Keratinocyte (primary cell): ENCODE measurements around the gene SPEF1. TPM values are rescaled to one million over a fixed set of nuclear protein-coding genes. Genes with fewer than 3 reads are reported as not detected.

ENCODE experiments used
- DNase-seq: peaks from one replicate; pipeline ENCODE4 v3.0.0-alpha.2; 2011; ENCODE audit warnings: low read depth, missing footprints, low spot score
- FAIRE-seq: peaks from 2 replicates; lab custom pipeline; 2011; peaks lifted over from hg19 to GRCh38; lab: Jason Lieb, UNC
- H2AFZ ChIP-seq: 2 replicates; pipeline ENCODE4 v1.6.0; 2012; ENCODE audit warnings: low read length, control low read depth, inconsistent platforms; ENCODE audit not compliant: control insufficient read depth
- H3K27ac ChIP-seq: 2 replicates; pipeline ENCODE4 v1.5.1; 2011; ENCODE audit warnings: low read length; ENCODE audit not compliant: control insufficient read depth, insufficient read depth
- H3K27me3 ChIP-seq: 3 replicates; pipeline ENCODE4 v1.6.0; 2011; ENCODE audit warnings: low read length; ENCODE audit not compliant: control insufficient read depth, insufficient read depth; ENCODE audit errors: extremely low read depth
- H3K36me3 ChIP-seq, 2 experiments: 2 replicates in 1 of 2; 3 replicates in 1 of 2; pipeline ENCODE4 v1.5.1; 2011; ENCODE audit warnings: low read length in 2 of 2, mild to moderate bottlenecking in 1 of 2; ENCODE audit not compliant: control insufficient read depth in 2 of 2, insufficient read depth in 2 of 2; ENCODE audit errors: extremely low read depth in 1 of 2
- H3K4me1 ChIP-seq: 3 replicates; pipeline ENCODE4 v1.5.1; 2011; ENCODE audit warnings: low read length; ENCODE audit not compliant: control insufficient read depth, insufficient read depth; ENCODE audit errors: extremely low read depth
- H3K4me2 ChIP-seq: 3 replicates; pipeline ENCODE4 v1.6.0; 2011; ENCODE audit warnings: low read depth, low read length; ENCODE audit not compliant: control insufficient read depth, insufficient read depth; ENCODE audit errors: extremely low read depth
- H3K4me3 ChIP-seq, 3 experiments: fragments of 200-600 bp in 1 of 3; sonication (generic) in 1 of 3; 2 replicates in 2 of 3; 3 replicates in 1 of 3; pipeline ENCODE4 v1.5.1; 2011 to 2016; ENCODE audit warnings: low read length in 3 of 3, mild to moderate bottlenecking in 3 of 3, control low read depth in 2 of 3, inconsistent platforms in 1 of 3, low read depth in 1 of 3, mixed read lengths in 1 of 3, mixed run types in 1 of 3, moderate library complexity in 1 of 3; ENCODE audit not compliant: control insufficient read depth in 2 of 3, insufficient read depth in 2 of 3; ENCODE audit errors: extremely low read depth in 1 of 3
- H3K79me2 ChIP-seq: 2 replicates; pipeline ENCODE4 v1.6.0; 2012; ENCODE audit warnings: low read length; ENCODE audit not compliant: control insufficient read depth, insufficient read depth
- H3K9ac ChIP-seq: 3 replicates; pipeline ENCODE4 v1.6.0; 2011; ENCODE audit warnings: low read length; ENCODE audit not compliant: control insufficient read depth, insufficient read depth; ENCODE audit errors: extremely low read depth
- H3K9me1 ChIP-seq: 3 replicates; pipeline ENCODE4 v1.6.0; 2011; ENCODE audit warnings: low read length; ENCODE audit not compliant: control insufficient read depth, insufficient read depth; ENCODE audit errors: extremely low read depth
- H3K9me3 ChIP-seq: 2 replicates; pipeline ENCODE4 v1.5.1; 2012; ENCODE audit warnings: low read depth, low read length; ENCODE audit not compliant: control insufficient read depth
- H4K20me1 ChIP-seq: 3 replicates; pipeline ENCODE4 v1.6.0; 2011; ENCODE audit warnings: low read length; ENCODE audit not compliant: control insufficient read depth, insufficient read depth; ENCODE audit errors: extremely low read depth
- EZH2 ChIP-seq: IDR thresholded peaks from one replicate; pipeline ENCODE4 v1.6.1; 2012; ENCODE audit warnings: inconsistent platforms, mild to moderate bottlenecking, low read length, moderate library complexity
- dilution Hi-C: fragments of 300-500 bp; cut with MboI; formaldehyde crosslinking; loops from one replicate; pipeline ENCODE4 v1.7.0; 2020; ENCODE audit warnings: low sequenced_read_pairs; ENCODE audit not compliant: extremely low pct_ligation_motif_present
- polyA plus RNA-seq, 5 experiments: library from polyadenylated mRNA; depleted of rRNA in 3 of 5; stranded (reverse) in 3 of 5; stranded (forward) in 1 of 5; unstranded in 1 of 5; fragments of >200 nt; gene quantifications; 1 replicate in 1 of 5; 2 replicates in 3 of 5; 3 replicates in 1 of 5; pipeline versions ENCODE4 v1.2.1 to v1.2.3, GENCODE V29; 2011 to 2012; ENCODE audit warnings: missing spikeins in 2 of 5, low read depth in 1 of 5, low replicate concordance in 1 of 5
- TF ChIP-seq, protein P1 (sequence below), 3 experiments: IDR thresholded peaks in 1 of 3; conservative IDR thresholded peaks in 1 of 3; optimal IDR thresholded peaks in 1 of 3; 2 replicates in 2 of 3; 3 replicates in 1 of 3; pipeline versions ENCODE3 to v1.5.1; 2011; ENCODE audit warnings: low read length in 3 of 3, mild to moderate bottlenecking in 3 of 3, moderate library complexity in 2 of 3, control low read depth in 1 of 3, inconsistent platforms in 1 of 3; ENCODE audit not compliant: insufficient read depth in 2 of 3; ENCODE audit errors: extremely low read depth in 1 of 3

The SPEF1 gene
- polyA plus RNA-seq, 1 donor (not counting 4 experiments of a cell fraction or from before 2014, with no cell fraction given) = 0.07 TPM

DNA sequence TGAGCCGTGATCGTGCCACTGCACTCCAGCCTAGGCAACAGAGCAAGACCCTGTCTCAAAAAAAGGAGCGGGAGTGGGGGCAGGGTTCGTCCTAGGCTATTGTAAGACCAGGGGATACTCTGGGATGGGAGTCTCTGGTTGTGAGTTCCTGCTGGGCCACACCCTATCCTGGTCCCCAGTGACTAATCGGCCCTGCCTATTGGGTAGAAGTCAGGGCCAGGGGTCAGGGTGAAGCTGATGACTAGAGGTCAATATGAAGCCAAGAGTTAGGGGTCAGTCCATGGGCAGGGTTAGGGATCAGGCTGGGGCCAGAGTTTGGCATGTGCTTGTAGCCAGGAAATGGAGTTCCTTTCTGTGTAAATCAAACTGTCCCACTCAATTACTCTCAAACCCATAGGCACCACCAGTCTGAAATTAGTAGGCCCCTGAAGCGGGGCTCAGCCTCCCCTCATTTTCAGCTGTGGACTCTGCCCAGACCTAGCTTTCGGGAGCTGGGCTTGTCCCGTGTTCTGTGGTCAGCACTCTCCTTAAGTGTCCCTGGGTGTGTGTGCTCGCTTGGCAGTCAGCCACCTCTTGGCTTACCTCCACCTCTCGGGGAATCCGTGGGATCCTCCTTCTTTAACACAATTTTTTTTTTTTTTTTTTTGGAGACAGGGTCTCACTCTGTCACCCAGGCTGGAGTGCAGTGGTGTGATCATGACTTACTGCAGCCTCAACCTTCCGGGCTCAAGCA lies 47.0 kb downstream of the SPEF1 start:
- no peaks in the 10 kb centered on the region for H3K4me1 ChIP-seq
- dilution Hi-C loops = no loop called here

DNA sequence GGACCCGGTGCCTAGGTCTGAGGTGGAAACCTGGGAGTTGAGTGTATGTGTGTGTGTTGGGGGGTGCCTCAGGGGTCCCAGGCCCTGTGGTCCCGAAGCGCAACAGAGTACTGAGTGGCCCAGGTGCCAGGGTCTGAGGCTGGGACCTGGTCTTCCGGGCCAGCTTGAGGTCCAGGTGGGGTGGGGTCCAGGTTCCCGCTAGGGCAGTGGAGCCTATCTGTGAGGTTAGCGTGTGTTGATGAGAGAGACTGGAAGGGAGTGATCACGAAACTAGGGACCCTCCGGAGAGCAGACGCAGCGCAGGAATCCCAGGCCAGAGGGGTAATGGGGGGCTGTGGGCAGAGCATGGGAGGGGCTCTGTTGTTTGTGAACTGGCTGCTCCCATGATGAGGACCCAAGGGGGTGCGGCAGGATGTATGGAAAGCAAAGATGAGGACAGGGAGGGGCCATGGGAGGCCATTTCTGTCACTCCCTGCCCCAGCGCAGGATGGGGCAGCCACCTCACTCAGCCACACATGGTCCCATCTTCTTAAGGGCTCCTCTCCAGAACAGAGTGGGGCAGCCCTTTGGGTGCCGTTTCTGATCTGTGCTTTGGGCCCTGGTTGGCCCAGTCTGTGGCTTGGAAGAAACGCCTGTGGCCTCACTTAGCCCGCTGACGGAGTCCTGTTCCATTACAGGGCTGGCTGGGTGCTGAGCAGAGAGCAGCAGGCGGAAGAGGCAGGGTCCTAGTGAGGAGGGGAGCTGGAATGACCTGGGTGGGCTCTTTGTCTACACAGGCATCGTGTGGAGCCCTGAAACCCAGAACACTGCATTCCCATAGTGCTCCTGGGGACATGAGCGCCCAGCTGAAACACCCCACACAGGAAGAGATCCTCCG lies 47.9 kb downstream of the SPEF1 start:
- no peak for FAIRE-seq
- dilution Hi-C loops = no loop called here
- TF ChIP-seq EZH2 = no peak
- Histone ChIP-seq H3K27me3 (peaks cover 14% of the 10 kb centered on the region), H3K27ac (no peak overlapping the region), H3K4me1 (peaks cover 7% of the 10 kb centered on the region), H3K9ac (no peak overlapping the region), H4K20me1 (no peaks in the 10 kb centered on the region), H3K4me3 (no peak overlapping the region), H3K9me3 (no peaks in the 10 kb centered on the region), H3K79me2 (no peaks in the 10 kb centered on the region), H2AFZ (no peak overlapping the region), H3K9me1 (no peaks in the 10 kb centered on the region), H3K36me3 (no peaks in the 10 kb centered on the region), H3K4me2 (no peak overlapping the region)
- DNase-seq = no peak

More for the DNA sequence above, 47.0 kb downstream of the SPEF1 start:
- Histone ChIP-seq H3K27me3 (peaks cover 14% of the 10 kb centered on the region), H3K4me3 (no peak overlapping the region), H3K27ac (no peak overlapping the region), H4K20me1 (no peaks in the 10 kb centered on the region), H3K79me2 (no peaks in the 10 kb centered on the region), H2AFZ (no peak overlapping the region), H3K9me1 (no peaks in the 10 kb centered on the region), H3K36me3 (no peaks in the 10 kb centered on the region), H3K4me2 (no peak overlapping the region), H3K9ac (no peak overlapping the region), H3K9me3 (no peaks in the 10 kb centered on the region)
- FAIRE-seq (no peak), DNase-seq (no peak)
- TF ChIP-seq EZH2 = no peak
- TF ChIP-seq, protein P1, sequence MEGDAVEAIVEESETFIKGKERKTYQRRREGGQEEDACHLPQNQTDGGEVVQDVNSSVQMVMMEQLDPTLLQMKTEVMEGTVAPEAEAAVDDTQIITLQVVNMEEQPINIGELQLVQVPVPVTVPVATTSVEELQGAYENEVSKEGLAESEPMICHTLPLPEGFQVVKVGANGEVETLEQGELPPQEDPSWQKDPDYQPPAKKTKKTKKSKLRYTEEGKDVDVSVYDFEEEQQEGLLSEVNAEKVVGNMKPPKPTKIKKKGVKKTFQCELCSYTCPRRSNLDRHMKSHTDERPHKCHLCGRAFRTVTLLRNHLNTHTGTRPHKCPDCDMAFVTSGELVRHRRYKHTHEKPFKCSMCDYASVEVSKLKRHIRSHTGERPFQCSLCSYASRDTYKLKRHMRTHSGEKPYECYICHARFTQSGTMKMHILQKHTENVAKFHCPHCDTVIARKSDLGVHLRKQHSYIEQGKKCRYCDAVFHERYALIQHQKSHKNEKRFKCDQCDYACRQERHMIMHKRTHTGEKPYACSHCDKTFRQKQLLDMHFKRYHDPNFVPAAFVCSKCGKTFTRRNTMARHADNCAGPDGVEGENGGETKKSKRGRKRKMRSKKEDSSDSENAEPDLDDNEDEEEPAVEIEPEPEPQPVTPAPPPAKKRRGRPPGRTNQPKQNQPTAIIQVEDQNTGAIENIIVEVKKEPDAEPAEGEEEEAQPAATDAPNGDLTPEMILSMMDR (optimal IDR thresholded peaks at IDR 0.05 in 1 of 3, IDR thresholded peaks at IDR 0.05 in 1 of 3, conservative IDR thresholded peaks at IDR 0.05 in 1 of 3; ENCODE audit: extremely low read depth in 1 of 3, insufficient read depth in 2 of 3, low read length in 3 of 3) = no peak
